IPS-18c (cell line): ENCODE data around the gene SIGLEC1.

Source experiments
- H3K4me3 ChIP-seq: 2 replicates; pipeline ENCODE4 v1.7.0; 2013; ENCODE audit warnings: low read depth, mild to moderate bottlenecking, low read length, moderate library complexity; ENCODE audit not compliant: insufficient read depth
- H3K9me3 ChIP-seq: one replicate; pipeline ENCODE4 v1.6.1; 2013; ENCODE audit warnings: mild to moderate bottlenecking, low read length, moderate library complexity; ENCODE audit not compliant: control insufficient read depth, insufficient read depth

The SIGLEC1 gene

GRCh38 chr20:3712279-3712873, at the start of gene SIGLEC1:
Gene SIGLEC1 (minus strand): TSS chr20:3712600. CDS start chr20:3707128, 5,472 bp downstream.
- Histone ChIP-seq H3K4me3 (no peak within 1 kb of the TSS), H3K9me3 (peaks cover 2% of the 10 kb centered on the region)

GRCh38 chr20:3760655-3761348, 48.4 kb upstream of the SIGLEC1 start:
- Histone ChIP-seq H3K9me3 (peaks cover 2% of the 10 kb centered on the region), H3K4me3 (no peak overlapping the region)

GRCh38 chr20:3759884-3760283, 47.5 kb upstream of the SIGLEC1 start:
- Histone ChIP-seq H3K4me3 (no peak overlapping the region), H3K9me3 (peaks cover under 1% of the 10 kb centered on the region)

- no peaks in the 10 kb centered on the region for H3K9me3 ChIP-seq
- H3K4me3 ChIP-seq, result no peak overlapping the region; the same call in 1 of the 2 replicates
Measured at GRCh38 chr20:3759316-3759823, 47.0 kb upstream of the SIGLEC1 start.

GRCh38 chr20:3758566-3758965, 46.2 kb upstream of the SIGLEC1 start:
- no peak overlapping the region for H3K4me3 ChIP-seq
- H3K9me3 ChIP-seq, result no peaks in the 10 kb centered on the region

GRCh38 chr20:3757268-3757667, 44.9 kb upstream of the SIGLEC1 start:
- no peak overlapping the region for H3K4me3 ChIP-seq
- no peaks in the 10 kb centered on the region for H3K9me3 ChIP-seq

GRCh38 chr20:3755814-3756480, 43.5 kb upstream of the SIGLEC1 start:
- Histone ChIP-seq H3K9me3 (peaks cover 1% of the 10 kb centered on the region), H3K4me3 (no peak overlapping the region)

GRCh38 chr20:3755269-3755668, 42.9 kb upstream of the SIGLEC1 start:
- H3K9me3 ChIP-seq, result peaks cover 2% of the 10 kb centered on the region

GRCh38 chr20:3754276-3754630, 41.9 kb upstream of the SIGLEC1 start:
- Histone ChIP-seq H3K9me3 (peaks cover 2% of the 10 kb centered on the region), H3K4me3 (no peak overlapping the region)

More at GRCh38 chr20:3755269-3755668, 42.9 kb upstream of the SIGLEC1 start:
- H3K4me3 ChIP-seq, result no peak overlapping the region

- H3K4me3 ChIP-seq, result no peak overlapping the region
- peaks cover 2% of the 10 kb centered on the region for H3K9me3 ChIP-seq
Measured at GRCh38 chr20:3753501-3754275, 41.3 kb upstream of the SIGLEC1 start.

- Histone ChIP-seq H3K9me3 (peaks cover 2% of the 10 kb centered on the region), H3K4me3 (no peak overlapping the region)
Measured at GRCh38 chr20:3753098-3753497, 40.7 kb upstream of the SIGLEC1 start.

- Histone ChIP-seq H3K9me3 (peaks cover 2% of the 10 kb centered on the region), H3K4me3 (no peak overlapping the region)
Measured at GRCh38 chr20:3752386-3752759, 40.0 kb upstream of the SIGLEC1 start.

GRCh38 chr20:3751675-3752385, 39.4 kb upstream of the SIGLEC1 start:
- Histone ChIP-seq H3K9me3 (peaks cover 2% of the 10 kb centered on the region), H3K4me3 (no peak overlapping the region)

- Histone ChIP-seq H3K9me3 (peaks cover 2% of the 10 kb centered on the region), H3K4me3 (no peak overlapping the region)
Measured at GRCh38 chr20:3751305-3751674, 38.9 kb upstream of the SIGLEC1 start.

GRCh38 chr20:3749689-3750531, 37.5 kb upstream of the SIGLEC1 start:
- H3K4me3 ChIP-seq, result peak overlapping the region; percentile 57
- H3K9me3 ChIP-seq, result peaks cover 2% of the 10 kb centered on the region

GRCh38 chr20:3749087-3749688, 36.8 kb upstream of the SIGLEC1 start:
- Histone ChIP-seq H3K4me3 (peak overlapping the region; percentile 57), H3K9me3 (peaks cover 2% of the 10 kb centered on the region)
